GM23338 (cell line): ENCODE measurements around the gene CPT2. TPM values are rescaled to one million over a fixed set of nuclear protein-coding genes. Genes with fewer than 3 reads are reported as not detected.

ENCODE experiments used
- ATAC-seq: fragments of 200-7000 bp; cut with Tn5 transposase; 3 replicates; pipeline ENCODE4 v1.9.1; 2020
- DNase-seq: peaks from one replicate; pipeline ENCODE4 v3.0.0-alpha.2; 2015; ENCODE audit warnings: low spot score
- H2AFZ ChIP-seq: fragments of 200-600 bp; sonication (generic); 2 replicates; pipeline ENCODE4 v1.8.0; 2016; ENCODE audit warnings: antibody characterized with exemption, mild to moderate bottlenecking, moderate library complexity
- H3F3A ChIP-seq: fragments of 200-600 bp; sonication (generic); replicated peaks from 2 replicates; pipeline ENCODE4 v1.8.0; 2017; ENCODE audit warnings: antibody characterized with exemption, mixed run types, low read depth
- H3K27ac ChIP-seq: fragments of 200-600 bp; sonication (generic); 2 replicates; pipeline ENCODE4 v1.6.1; 2016; ENCODE audit warnings: low read depth
- H3K27me3 ChIP-seq: fragments of 200-600 bp; sonication (generic); 2 replicates; pipeline ENCODE4 v1.8.0; 2016; ENCODE audit warnings: mild to moderate bottlenecking, mixed run types, moderate library complexity; ENCODE audit not compliant: insufficient read depth
- H3K36me3 ChIP-seq: fragments of 200-600 bp; sonication (generic); 2 replicates; pipeline ENCODE4 v1.8.0; 2016; ENCODE audit warnings: mild to moderate bottlenecking; ENCODE audit not compliant: insufficient read depth
- H3K4me1 ChIP-seq: fragments of 200-600 bp; sonication (generic); 2 replicates; pipeline ENCODE4 v1.8.0; 2016; ENCODE audit warnings: mild to moderate bottlenecking, moderate library complexity; ENCODE audit not compliant: insufficient read depth
- H3K4me2 ChIP-seq: fragments of 200-600 bp; sonication (generic); 2 replicates; pipeline ENCODE4 v1.7.1; 2017; ENCODE audit warnings: mixed run types
- H3K4me3 ChIP-seq: fragments of 200-600 bp; sonication (generic); 2 replicates; pipeline ENCODE4 v1.6.1; 2016; ENCODE audit warnings: mixed run types
- H3K79me2 ChIP-seq: fragments of 200-600 bp; sonication (generic); replicated peaks from 2 replicates; pipeline ENCODE4 v1.8.0; 2017; ENCODE audit warnings: mild to moderate bottlenecking; ENCODE audit not compliant: insufficient read depth
- H3K9me2 ChIP-seq: fragments of 200-600 bp; sonication (generic); 2 replicates; pipeline ENCODE4 v1.8.0; 2017; ENCODE audit not compliant: insufficient read depth
- H4K20me1 ChIP-seq: fragments of 200-600 bp; sonication (generic); replicated peaks from 2 replicates; pipeline ENCODE4 v1.8.0; 2017; ENCODE audit warnings: mild to moderate bottlenecking; ENCODE audit not compliant: insufficient read depth
- H3K27ac Mint-ChIP-seq: 2 replicates; pipeline ENCODE4 v1.8.0; 2020; ENCODE audit warnings: inconsistent platforms, mild to moderate bottlenecking, moderate library complexity, mixed read lengths
- H3K27me3 Mint-ChIP-seq: 3 replicates; pipeline ENCODE4 v1.8.0; 2022; ENCODE audit warnings: low read depth, mild to moderate bottlenecking, moderate library complexity, mixed read lengths, inconsistent platforms; ENCODE audit not compliant: insufficient read depth, poor library complexity
- H3K36me3 Mint-ChIP-seq: 3 replicates; pipeline ENCODE4 v1.8.0; 2021; ENCODE audit warnings: low read depth, mild to moderate bottlenecking, inconsistent platforms, moderate library complexity, mixed read lengths
- H3K4me1 Mint-ChIP-seq: 3 replicates; pipeline ENCODE4 v1.8.0; 2020; ENCODE audit warnings: mild to moderate bottlenecking, inconsistent platforms, mixed read lengths
- H3K4me3 Mint-ChIP-seq: 3 replicates; pipeline ENCODE4 v1.8.0; 2021; ENCODE audit warnings: moderate library complexity, mild to moderate bottlenecking, inconsistent platforms, mixed read lengths
- H3K9me3 Mint-ChIP-seq: 3 replicates; pipeline ENCODE4 v1.8.0; 2020; ENCODE audit warnings: moderate library complexity, mild to moderate bottlenecking, inconsistent platforms, mixed read lengths
- CREB1 ChIP-seq: fragments of 250-450 bp; sonication (Bioruptor Pico); IDR thresholded peaks from 2 replicates; pipeline ENCODE4 v1.5.0; 2020; ENCODE audit warnings: low read depth, mild to moderate bottlenecking, moderate library complexity
- ETS1 ChIP-seq: IDR thresholded peaks from 2 replicates; pipeline ENCODE4 v1.6.1; 2016; ENCODE audit warnings: antibody characterized with exemption
- EZH2 ChIP-seq: fragments of 200-600 bp; sonication (generic); IDR thresholded peaks from one replicate; pipeline ENCODE4 v1.8.0; 2017; ENCODE audit warnings: antibody characterized with exemption, mild to moderate bottlenecking, low read depth; ENCODE audit not compliant: unreplicated experiment
- EZH2phosphoT487 ChIP-seq: fragments of 200-600 bp; sonication (generic); IDR thresholded peaks from one replicate; pipeline ENCODE4 v1.8.1; 2018; ENCODE audit warnings: antibody characterized with exemption; ENCODE audit not compliant: unreplicated experiment
- JUNB ChIP-seq: IDR thresholded peaks from one replicate; pipeline ENCODE4 v1.6.1; 2016; ENCODE audit warnings: antibody characterized with exemption; ENCODE audit not compliant: unreplicated experiment
- POLR2AphosphoS5 ChIP-seq: IDR thresholded peaks from 2 replicates; pipeline ENCODE4 v1.6.1; 2016; ENCODE audit warnings: antibody characterized with exemption, low read depth
- REST ChIP-seq: IDR thresholded peaks from one replicate; pipeline ENCODE4 v1.6.1; 2018; ENCODE audit warnings: antibody characterized with exemption; ENCODE audit not compliant: unreplicated experiment
- STAT1 ChIP-seq: IDR thresholded peaks from one replicate; pipeline ENCODE4 v1.6.1; 2016; ENCODE audit warnings: antibody characterized with exemption; ENCODE audit not compliant: unreplicated experiment
- ZNF114 ChIP-seq: fragments of 250-450 bp; sonication (Bioruptor Pico); IDR thresholded peaks from 2 replicates; pipeline ENCODE4 v1.5.0; 2020; ENCODE audit warnings: mild to moderate bottlenecking, moderate library complexity
- ZNF331 ChIP-seq: fragments of 250-450 bp; sonication (Bioruptor Pico); IDR thresholded peaks from 2 replicates; pipeline ENCODE4 v1.5.0; 2020; ENCODE audit warnings: low read depth, mild to moderate bottlenecking, moderate library complexity
- ZNF462 ChIP-seq: fragments of 250-450 bp; sonication (Bioruptor Pico); IDR thresholded peaks from 2 replicates; pipeline ENCODE4 v1.5.0; 2020; ENCODE audit warnings: mild to moderate bottlenecking, moderate library complexity
- polyA plus RNA-seq: library from polyadenylated mRNA; unstranded; fragments of >200 nt; fragmentation: Nextera tagmentation; extraction: Ambion mirVana; gene quantifications from 2 replicates; pipeline ENCODE4 v1.2.1, GENCODE V29; 2016
- total RNA-seq: library from RNA; depleted of rRNA; stranded (reverse); fragments of >200 nt; shearing (Covaris generic); gene quantifications from 2 replicates; pipeline ENCODE4 v1.2.3, GENCODE V29; 2014
- TF ChIP-seq, protein P1 (sequence below), 2 experiments: fragments of 200-600 bp in 1 of 2; sonication (generic) in 1 of 2; conservative IDR thresholded peaks; 2 replicates each; pipeline versions ENCODE4 v1.5.1 to v1.6.1; 2016 to 2017; ENCODE audit warnings: antibody characterized with exemption in 2 of 2, low read depth in 2 of 2, mild to moderate bottlenecking in 2 of 2, moderate library complexity in 1 of 2

Gene CPT2
- total and polyA plus RNA-seq, 2 experiments from 2014 or later = 11.2 to 30.6 TPM

- TF ChIP-seq, protein P1, sequence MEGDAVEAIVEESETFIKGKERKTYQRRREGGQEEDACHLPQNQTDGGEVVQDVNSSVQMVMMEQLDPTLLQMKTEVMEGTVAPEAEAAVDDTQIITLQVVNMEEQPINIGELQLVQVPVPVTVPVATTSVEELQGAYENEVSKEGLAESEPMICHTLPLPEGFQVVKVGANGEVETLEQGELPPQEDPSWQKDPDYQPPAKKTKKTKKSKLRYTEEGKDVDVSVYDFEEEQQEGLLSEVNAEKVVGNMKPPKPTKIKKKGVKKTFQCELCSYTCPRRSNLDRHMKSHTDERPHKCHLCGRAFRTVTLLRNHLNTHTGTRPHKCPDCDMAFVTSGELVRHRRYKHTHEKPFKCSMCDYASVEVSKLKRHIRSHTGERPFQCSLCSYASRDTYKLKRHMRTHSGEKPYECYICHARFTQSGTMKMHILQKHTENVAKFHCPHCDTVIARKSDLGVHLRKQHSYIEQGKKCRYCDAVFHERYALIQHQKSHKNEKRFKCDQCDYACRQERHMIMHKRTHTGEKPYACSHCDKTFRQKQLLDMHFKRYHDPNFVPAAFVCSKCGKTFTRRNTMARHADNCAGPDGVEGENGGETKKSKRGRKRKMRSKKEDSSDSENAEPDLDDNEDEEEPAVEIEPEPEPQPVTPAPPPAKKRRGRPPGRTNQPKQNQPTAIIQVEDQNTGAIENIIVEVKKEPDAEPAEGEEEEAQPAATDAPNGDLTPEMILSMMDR (conservative IDR thresholded peaks at IDR 0.05; ENCODE audit: low read depth in 2 of 2) = no peak
- TF ChIP-seq ETS1 = no peak
- TF ChIP-seq STAT1 = no peak
These were observed 13.9 kb upstream of the CPT2 start (continued) for GRCh38 chr1:53182716-53183094.

- Mint-ChIP-seq H3K4me3 (no peak overlapping the region), H3K4me1 (peaks cover 4% of the 10 kb centered on the region; the same call in 2 of the 3 replicates), H3K36me3 (no peaks in the 10 kb centered on the region), H3K27me3 (no peaks in the 10 kb centered on the region), H3K9me3 (no peaks in the 10 kb centered on the region), H3K27ac (no peak overlapping the region)
- Histone ChIP-seq H3F3A (no peaks in the 10 kb centered on the region), H4K20me1 (no peaks in the 10 kb centered on the region), H3K9me2 (no peaks in the 10 kb centered on the region), H3K4me3 (no peak overlapping the region), H3K27ac (no peak overlapping the region), H3K4me1 (no peaks in the 10 kb centered on the region), H3K4me2 (no peak overlapping the region), H2AFZ (no peak overlapping the region), H3K36me3 (no peaks in the 10 kb centered on the region), H3K27me3 (no peaks in the 10 kb centered on the region), H3K79me2 (no peaks in the 10 kb centered on the region)
- DNase-seq = no peak
- no peak for ATAC-seq
- TF ChIP-seq EZH2 (no peak), ZNF462 (no peak), JUNB (no peak), ZNF114 (CRISPR knock-in tag) (no peak), ZNF331 (CRISPR knock-in tag) (no peak), CREB1 (CRISPR knock-in tag) (no peak), REST (no peak), POLR2AphosphoS5 (no peak), EZH2phosphoT487 (no peak)
These were observed 13.3 kb upstream of the CPT2 start for GRCh38 chr1:53183095-53183990.
